IMR-90 (cell line): Measurements from ENCODE around the gene NDUFB10.

Source experiments
- CEBPB ChIP-seq: IDR thresholded peaks from 2 replicates; pipeline ENCODE4 v1.6.1; 2012; ENCODE audit warnings: low read depth, low read length, improper control_type of control experiment
- CTCF ChIP-seq: conservative IDR thresholded peaks from 2 replicates; pipeline ENCODE4 v1.5.1; 2012; ENCODE audit warnings: mild to moderate bottlenecking, low read depth, low read length, improper control_type of control experiment
- POLR2A ChIP-seq: IDR thresholded peaks from 2 replicates; pipeline ENCODE4 v1.6.1; 2012; ENCODE audit warnings: mild to moderate bottlenecking, low read depth, low read length
- SMC3 ChIP-seq: fragments of 150-350 bp; IDR thresholded peaks from 2 replicates; pipeline ENCODE4 v1.6.1; 2016; ENCODE audit warnings: low read depth, mild to moderate bottlenecking, antibody characterized with exemption, low read length, moderate library complexity

GRCh38 chr16:1985466-1986150, 26.3 kb downstream of the NDUFB10 start:
- TF ChIP-seq CTCF (no peak), POLR2A (no peak), SMC3 (no peak), CEBPB (no peak)
